ENCODE results near the gene FGD3. TPM values are rescaled to one million over a fixed set of nuclear protein-coding genes. Genes with fewer than 3 reads are reported as not detected.

The FGD3 gene
- total RNA-seq, 3 donors from 2014 or later: 10.2 to 18.0 (median 10.4) TPM

GRCh38 chr9:93009337-93010015 is 62.2 kb downstream of the FGD3 start:
- no peak for DNase-seq (ENCODE audit: low spot score in 2 of 2)
- Histone ChIP-seq H3K9me3 (no peaks in the 10 kb centered on the region), H3K27ac (no peak overlapping the region), H3K36me3 (no peaks in the 10 kb centered on the region), H3K27me3 (no peaks in the 10 kb centered on the region), H3K4me1 (no peaks in the 10 kb centered on the region), H3K4me3 (no peak overlapping the region)
- TF ChIP-seq POLR2AphosphoS5 (IDR thresholded peaks at IDR 0.05) (no peak), POLR2A (IDR thresholded peaks at IDR 0.05) (no peak), CTCF (IDR thresholded peaks at IDR 0.05) (no peak)
- intact Hi-C loops (cut with DNase I; ENCODE audit: low total_unique reads): no loop called here

DNA sequence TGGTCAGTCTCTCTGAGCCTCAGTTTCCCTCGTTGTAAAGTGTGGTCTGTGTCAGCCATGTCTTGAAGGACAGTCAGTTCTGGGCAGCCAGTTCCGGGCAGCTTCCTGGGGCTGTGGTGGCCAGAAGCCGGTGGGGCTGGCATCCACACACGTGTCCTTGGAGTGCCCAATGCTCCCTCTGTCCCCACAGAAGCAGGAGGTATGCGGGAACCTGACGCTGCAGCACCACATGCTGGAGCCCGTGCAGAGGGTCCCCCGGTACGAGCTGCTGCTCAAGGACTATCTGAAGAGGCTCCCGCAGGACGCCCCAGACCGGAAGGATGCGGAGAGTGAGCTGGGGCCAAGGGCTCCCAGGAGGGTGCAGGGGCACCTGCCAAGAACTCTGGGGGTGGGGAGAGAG is 62.7 kb downstream of the FGD3 start:
- Histone ChIP-seq H3K4me1 (no peaks in the 10 kb centered on the region), H3K4me3 (no peak overlapping the region), H3K27me3 (no peaks in the 10 kb centered on the region), H3K27ac (no peak overlapping the region), H3K9me3 (no peaks in the 10 kb centered on the region), H3K36me3 (no peaks in the 10 kb centered on the region)
- intact Hi-C loops (cut with DNase I; ENCODE audit: low total_unique reads): no loop called here
- no peak for TF ChIP-seq POLR2AphosphoS5 (IDR thresholded peaks at IDR 0.05)
- DNase-seq (ENCODE audit: low spot score in 2 of 2): no peak

- no peaks in the 10 kb centered on the region for H3K36me3 ChIP-seq
These were observed 63.4 kb downstream of the FGD3 start for GRCh38 chr9:93010704-93011103.

GRCh38 chr9:93011114-93011513 is 63.8 kb downstream of the FGD3 start:
- no peaks in the 10 kb centered on the region for H3K4me1 ChIP-seq
- no peaks in the 10 kb centered on the region for H3K9me3 ChIP-seq
- no peak for TF ChIP-seq POLR2AphosphoS5 (IDR thresholded peaks at IDR 0.05)
- TF ChIP-seq POLR2A (IDR thresholded peaks at IDR 0.05): no peak
- TF ChIP-seq CTCF (IDR thresholded peaks at IDR 0.05): no peak
- no peak overlapping the region for H3K4me3 ChIP-seq
- H3K36me3 ChIP-seq: no peaks in the 10 kb centered on the region
- no peak for DNase-seq (ENCODE audit: low spot score in 2 of 2)
- intact Hi-C loops (cut with DNase I; ENCODE audit: low total_unique reads): no loop called here
- H3K27me3 ChIP-seq: no peaks in the 10 kb centered on the region
- no peak overlapping the region for H3K27ac ChIP-seq

More at GRCh38 chr9:93010704-93011103, 63.4 kb downstream of the FGD3 start:
- Histone ChIP-seq H3K9me3 (no peaks in the 10 kb centered on the region), H3K27ac (no peak overlapping the region), H3K4me1 (no peaks in the 10 kb centered on the region), H3K27me3 (no peaks in the 10 kb centered on the region), H3K4me3 (no peak overlapping the region)
- DNase-seq (ENCODE audit: low spot score in 2 of 2): no peak
- intact Hi-C loops (cut with DNase I; ENCODE audit: low total_unique reads): no loop called here
- no peak for TF ChIP-seq POLR2A (IDR thresholded peaks at IDR 0.05)
- no peak for TF ChIP-seq POLR2AphosphoS5 (IDR thresholded peaks at IDR 0.05)
- TF ChIP-seq CTCF (IDR thresholded peaks at IDR 0.05): no peak

GRCh38 chr9:93012963-93013855 is 65.9 kb downstream of the FGD3 start:
- Histone ChIP-seq H3K27me3 (no peaks in the 10 kb centered on the region), H3K4me1 (no peaks in the 10 kb centered on the region), H3K27ac (no peak overlapping the region), H3K9me3 (no peaks in the 10 kb centered on the region), H3K4me3 (no peak overlapping the region), H3K36me3 (no peaks in the 10 kb centered on the region)
- DNase-seq (ENCODE audit: low spot score in 2 of 2): no peak
- intact Hi-C loops (cut with DNase I; ENCODE audit: low total_unique reads): no loop called here
- TF ChIP-seq CTCF (IDR thresholded peaks at IDR 0.05) (no peak), POLR2AphosphoS5 (IDR thresholded peaks at IDR 0.05) (no peak), POLR2A (IDR thresholded peaks at IDR 0.05) (no peak)
